HG02885 (cell line): Measurements from ENCODE around the gene SPTBN4.
"Not testable (repeated sequence)": the region's sequence is repeated elsewhere in the genome, so short reads cannot be mapped to it uniquely, and the experiment has no call there.

Experiments used
- ATAC-seq: cut with Tn5 transposase; IDR thresholded peaks from one replicate; pipeline ENCODE4 v1.9.1; 2021; ENCODE audit warnings: mild to moderate bottlenecking; ENCODE audit not compliant: unreplicated experiment, poor library complexity

SPTBN4 gene

DNA sequence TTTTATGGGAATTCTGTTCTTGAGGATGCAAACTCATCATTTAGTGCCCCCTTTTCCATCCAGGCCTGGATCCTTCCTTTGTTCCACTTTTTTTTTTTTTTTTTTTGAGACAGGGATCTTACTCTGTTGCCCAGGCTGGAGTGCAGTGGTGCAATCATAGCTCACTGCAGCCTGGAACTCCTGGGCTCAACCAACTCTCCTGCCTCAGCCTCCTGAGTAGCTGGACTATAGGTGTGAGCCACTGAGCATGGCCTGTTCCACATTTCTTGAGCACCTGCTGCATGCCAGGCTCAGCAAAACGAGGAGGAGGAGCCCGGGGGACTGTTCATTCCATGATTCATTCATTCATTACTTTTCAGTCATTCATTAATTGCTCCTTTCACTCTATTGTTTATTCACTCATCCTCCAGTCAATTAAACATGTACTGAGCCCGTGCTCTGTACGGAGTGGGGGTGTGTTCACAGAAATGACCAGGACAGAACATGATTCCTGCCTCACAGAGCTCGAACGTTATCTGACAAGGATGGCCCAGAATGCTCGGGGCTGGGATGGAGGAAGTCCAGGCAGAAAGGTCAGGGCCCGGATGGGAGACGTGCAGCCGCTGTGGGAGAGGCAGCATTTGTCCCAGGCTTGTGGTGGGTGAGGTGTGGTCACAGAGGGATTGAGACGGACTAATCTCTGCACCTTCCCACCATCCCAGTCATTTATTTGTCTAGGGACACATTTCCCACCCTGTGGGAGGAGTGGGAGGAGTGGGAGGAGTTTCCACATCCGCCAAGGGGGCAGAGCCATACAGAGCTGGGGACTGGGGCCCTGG is 58.6 kb downstream of the SPTBN4 start:
- no peak for ATAC-seq

DNA sequence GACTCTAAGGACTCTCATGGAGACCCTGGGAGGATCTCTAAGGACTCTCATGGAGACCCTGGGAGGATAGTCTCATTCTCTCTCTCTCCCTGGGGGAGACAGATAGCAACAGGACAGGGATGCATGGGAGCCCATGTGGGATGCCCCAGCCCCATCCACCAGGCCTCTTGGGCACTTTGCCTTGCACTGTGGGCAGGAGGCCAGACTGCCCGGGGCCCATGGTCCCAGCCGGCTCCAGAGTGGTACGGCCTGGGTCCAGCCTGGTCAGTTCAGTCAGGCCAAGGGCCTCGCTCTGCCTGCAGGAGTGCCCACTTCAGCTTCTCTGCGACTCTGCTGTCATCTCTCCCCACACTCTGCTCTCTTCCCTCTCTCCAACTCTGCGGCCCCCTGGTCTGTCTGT is 61.3 kb downstream of the SPTBN4 start:
- no peak for ATAC-seq

DNA sequence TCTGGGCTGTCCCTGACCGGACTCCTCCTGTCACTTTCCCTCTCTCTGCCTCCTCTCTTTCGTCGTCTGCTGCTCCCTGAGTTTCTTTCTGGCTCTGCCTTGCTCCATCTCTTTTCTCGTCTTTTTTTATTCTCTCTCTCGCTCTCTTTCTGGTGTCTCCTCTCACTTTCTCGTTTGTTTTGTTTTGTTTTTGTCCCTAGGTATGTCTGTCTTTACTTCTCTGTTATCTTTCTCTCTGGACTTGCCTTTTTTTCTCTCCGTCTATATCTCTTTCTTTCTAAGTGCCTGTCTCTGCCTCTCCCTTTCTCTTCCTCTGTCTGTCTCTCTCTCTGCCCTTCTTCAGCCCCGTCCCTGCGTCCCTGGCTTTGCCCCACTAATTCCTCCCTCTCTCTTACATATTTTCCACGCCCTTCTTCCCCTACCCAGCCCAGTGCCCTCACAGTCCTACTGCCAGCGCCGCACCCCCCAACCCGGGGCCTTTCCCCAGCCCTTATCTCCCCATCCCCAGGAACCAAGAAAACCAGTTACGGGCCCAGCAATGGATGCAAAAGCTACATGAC is 61.8 kb downstream of the SPTBN4 start:
- ATAC-seq = no peak

DNA sequence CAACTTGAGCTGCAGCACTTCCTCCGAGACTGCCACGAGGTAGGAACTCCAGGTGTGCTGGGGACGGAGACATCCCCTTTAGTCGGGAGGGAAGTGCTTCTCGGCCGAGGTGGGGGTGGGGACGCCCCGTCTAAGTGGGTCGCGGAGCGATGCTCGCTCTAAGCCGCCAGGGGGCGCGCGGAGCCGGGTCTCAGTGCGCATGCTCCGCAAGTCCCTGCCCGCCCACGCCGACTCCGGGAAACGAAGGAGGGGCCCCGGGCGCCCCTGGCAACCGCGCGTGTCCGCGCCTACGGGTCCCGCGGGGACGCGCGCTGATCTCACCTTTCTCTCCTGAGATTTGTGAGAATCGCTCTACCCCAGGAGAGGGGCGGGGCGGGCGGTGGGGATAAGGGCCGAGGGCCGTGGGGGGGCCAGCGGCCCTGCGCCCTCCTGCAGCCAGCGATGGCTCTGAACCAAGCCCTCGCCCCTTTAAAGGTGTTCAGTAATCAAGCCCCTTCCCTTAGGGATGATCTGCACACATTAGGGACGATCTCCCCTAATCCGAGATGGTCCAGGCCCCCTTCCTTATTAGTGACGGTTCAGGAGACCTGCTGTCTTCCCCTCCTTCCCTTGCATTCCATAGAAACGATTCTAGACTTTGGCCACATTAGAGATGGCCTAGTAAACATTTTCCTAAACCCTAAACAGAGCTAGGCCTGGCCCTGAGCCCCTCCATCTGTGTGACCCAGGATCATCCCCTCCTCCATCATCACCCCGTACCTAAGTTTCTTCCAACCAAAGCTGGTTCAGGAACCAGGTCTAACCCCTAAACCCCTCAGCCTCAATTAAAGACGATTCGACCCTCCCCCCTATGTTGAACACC is 62.5 kb downstream of the SPTBN4 start:
- ATAC-seq = no peak

DNA sequence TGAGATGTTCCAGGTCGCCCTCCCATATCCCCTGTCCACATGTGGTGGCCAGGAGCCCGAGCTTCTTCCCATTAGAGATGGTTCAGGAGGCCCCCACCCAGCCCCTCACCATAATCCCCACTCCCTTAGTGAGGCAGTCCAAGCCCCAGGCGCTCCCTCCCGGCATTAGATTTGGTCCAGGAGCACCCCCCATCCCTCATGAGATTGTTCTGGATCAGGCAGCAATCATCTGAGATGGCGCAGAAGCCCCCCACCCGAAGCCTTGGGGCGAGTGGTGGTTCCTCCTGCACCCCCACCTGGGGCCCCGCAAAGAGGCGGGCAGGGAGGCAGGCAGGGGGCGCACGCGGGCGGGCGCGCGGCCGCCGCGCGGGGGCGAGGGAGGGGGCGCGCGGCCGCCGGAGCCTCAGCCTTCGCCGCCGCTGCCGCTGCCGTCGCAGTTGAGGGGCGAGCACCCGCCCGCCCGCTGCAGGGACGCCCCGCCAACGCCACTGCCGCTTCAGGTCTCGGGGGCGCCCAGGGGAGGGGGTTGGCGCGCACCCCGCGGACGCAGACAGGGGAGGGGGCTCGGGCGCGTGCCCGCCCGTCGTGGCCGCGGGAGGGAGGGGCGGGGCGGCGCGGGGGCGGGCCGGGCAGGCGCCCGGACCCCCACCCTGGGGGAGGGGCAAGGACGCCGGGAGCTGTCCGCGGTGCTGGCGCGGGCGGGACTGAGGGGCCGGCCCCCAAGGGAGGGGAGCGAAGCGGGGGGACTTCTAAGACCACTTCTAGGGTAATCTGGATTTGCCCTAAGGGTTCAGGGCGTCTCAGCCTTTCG is 63.5 kb downstream of the SPTBN4 start:
- no peak for ATAC-seq

DNA sequence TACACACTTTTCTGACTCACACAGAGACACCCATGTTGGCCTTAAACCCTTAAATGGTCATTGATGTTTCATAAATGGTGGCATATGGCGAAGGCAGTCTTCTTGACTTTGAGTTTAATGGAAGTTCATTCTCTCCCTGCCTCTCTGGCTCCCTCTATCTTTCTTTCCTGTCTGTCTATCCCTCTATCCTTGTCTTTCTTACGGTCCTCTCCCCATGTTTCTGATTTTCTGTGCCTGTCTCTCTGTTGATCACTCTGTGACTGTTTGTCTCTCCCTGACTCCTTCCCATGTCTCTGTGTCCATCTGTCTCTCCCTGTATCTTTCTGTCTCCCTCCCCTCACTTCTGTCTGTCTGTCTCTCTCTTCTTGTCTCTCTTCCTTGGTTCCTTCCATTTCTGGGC is 66.7 kb downstream of the SPTBN4 start:
- no peak for ATAC-seq

DNA sequence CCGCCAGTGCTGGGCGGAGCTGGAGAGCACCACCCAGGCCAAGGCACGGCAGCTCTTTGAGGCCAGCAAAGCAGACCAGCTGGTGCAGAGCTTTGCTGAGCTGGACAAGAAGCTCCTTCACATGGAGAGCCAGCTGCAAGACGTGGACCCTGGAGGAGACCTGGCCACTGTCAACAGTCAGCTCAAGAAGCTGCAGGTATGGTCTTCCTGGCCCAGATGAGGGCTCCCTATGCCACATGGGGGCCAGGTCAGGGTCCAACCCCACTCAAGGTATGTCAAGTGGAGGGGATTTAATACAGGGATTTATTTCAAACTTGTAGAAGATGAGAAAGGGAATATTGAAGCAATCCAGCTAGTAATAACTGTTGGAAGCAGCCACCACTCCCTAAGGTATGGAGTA is 67.3 kb downstream of the SPTBN4 start:
- no peak for ATAC-seq

DNA sequence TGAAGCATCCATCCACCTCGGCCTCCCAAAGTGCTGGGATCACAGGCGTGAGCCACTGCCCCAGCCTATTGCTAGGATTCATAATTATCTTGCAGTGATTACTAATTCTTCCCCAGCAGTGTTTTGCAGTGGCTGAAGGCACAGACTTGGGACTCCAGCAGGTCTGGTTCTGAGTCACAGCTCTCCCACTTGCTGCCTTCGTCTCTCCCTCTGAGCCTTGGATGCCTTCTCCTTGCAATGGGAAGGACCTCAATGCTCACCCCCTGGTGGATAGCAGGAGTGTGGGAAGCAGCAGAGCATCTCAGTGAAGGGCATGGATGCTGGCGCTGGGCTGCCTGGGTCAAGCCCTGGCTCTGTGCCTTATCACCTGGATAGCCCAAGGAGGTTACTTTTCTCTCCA is 72.3 kb downstream of the SPTBN4 start:
- ATAC-seq = no peak

DNA sequence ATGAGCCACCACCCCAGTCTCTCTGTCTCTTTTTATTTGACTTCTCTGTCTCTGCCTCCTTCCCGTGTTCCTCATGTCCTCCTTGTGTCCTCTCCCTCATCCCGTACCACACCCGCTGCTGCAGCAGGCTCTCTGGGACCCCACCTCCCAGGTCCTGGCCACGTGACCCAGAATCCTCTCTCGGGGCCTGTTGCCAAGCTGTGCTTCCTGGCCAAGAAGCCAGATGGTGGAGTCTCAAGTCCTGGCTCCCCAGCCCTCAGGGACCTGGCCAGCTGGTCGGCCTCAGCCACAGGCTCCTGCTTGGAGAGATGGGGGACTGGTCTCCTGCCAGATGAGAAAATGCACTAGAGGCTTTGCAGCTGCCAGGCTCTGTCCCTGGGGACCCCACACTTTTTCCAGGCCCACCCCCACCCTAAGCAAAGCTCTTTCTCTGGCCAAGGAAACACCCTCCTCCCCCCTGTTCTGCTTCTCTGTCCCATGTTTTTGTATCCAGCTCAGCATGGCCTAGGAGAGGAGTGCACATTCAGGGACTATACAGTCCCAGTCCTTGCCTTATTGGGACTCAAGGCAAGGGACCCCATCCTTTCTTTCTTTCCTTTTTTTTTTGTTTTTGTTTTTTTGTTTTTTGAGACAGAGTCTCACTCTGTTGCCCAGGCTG is 75.5 kb downstream of the SPTBN4 start:
- ATAC-seq = no peak

DNA sequence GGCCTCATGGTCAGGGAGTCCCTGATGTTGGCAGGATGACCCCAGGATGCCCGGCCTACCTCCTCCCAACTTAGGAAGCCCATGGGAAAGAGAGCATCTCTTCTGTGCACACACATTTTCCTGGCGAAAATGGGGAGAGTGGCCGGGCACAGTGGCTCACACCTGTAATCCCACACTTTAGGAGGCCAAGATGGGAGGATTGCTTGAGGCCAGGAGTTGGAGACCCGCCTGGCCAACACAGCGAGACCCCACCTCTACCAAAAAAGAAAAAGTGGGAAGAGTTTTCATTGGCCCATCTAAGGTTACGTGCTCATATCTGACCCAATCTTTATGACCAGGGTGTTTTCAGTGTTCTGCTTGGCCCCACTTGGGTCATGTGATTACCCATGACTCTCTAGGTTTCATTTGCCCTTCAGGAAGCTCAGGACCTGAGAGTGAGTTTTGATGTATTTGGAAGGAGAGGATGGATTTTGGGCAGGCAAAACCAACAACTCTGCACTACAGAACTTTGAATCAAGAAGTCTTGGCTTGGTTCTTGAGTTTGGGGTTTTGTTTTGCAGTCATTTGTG is 76.3 kb downstream of the SPTBN4 start:
- no peak for ATAC-seq

DNA sequence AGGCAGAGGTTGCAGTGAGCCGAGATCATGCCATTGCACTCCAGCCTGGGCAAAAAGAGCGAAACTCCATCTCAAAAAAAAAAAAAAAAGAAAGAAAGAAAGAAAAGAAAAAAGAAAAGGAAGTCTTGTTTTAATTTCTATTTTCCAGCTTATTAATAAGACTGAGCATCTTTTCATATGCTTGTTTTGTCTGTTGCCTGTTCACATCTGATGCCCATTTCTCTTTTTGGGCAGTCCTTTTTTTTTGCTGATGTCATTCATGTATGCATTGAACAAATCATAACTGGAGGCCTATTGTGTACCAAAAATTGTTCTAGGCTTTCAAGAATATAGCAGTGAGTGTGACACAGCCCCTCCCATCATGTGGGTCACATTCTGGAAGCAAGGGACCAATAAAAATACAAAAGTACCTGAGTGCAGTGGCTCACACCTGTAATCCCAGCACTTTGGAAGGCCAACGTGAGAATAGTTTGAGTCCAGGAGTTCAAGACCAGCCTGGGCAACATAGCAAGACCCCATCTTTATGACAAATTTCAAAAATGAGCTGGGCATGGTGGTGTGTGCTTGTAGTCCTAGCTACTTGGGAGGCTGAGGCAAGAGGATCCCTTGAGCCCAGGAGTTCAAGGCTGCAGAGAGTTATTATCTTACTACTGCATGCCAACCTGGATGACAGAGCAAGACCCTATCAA is 79.5 kb downstream of the SPTBN4 start:
- not testable (repeated sequence) for ATAC-seq

DNA sequence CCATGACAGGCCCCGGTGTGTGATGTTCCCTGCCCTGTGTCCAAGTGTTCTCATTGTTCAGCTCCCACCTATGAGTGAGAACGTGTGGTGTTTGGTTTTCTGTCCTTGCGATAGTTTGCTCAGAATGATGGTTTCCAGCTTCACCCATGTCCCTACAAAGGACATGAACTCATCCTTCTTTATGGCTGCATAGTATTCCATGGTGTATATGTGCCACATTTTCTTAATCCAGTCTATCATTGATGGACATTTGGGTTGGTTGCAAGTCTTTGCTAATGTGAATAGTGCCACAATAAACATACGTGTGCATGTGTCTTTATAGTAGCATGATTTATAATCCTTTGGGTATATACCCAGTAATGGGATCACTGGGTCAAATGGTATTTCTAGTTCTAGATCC is 80.4 kb downstream of the SPTBN4 start:
- not testable (repeated sequence) for ATAC-seq

DNA sequence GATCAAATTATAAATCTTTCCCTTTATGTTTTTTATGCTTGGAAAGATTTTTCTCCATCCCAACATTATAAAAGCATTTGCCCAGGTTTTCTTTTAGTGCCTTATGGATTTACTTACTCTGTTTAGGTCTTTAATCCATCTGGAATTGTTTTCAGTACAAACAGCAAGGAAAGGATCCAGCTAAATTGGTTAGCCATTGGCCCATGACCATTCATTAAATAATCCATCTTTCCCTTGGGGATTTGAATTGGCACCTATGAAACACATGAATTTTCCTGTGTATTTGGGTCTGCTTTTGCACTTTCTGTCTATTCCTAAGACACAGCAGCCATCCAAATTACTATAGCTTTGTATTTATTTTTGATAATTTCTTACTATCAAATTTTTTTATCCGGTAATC is 81.0 kb downstream of the SPTBN4 start:
- no peak for ATAC-seq

DNA sequence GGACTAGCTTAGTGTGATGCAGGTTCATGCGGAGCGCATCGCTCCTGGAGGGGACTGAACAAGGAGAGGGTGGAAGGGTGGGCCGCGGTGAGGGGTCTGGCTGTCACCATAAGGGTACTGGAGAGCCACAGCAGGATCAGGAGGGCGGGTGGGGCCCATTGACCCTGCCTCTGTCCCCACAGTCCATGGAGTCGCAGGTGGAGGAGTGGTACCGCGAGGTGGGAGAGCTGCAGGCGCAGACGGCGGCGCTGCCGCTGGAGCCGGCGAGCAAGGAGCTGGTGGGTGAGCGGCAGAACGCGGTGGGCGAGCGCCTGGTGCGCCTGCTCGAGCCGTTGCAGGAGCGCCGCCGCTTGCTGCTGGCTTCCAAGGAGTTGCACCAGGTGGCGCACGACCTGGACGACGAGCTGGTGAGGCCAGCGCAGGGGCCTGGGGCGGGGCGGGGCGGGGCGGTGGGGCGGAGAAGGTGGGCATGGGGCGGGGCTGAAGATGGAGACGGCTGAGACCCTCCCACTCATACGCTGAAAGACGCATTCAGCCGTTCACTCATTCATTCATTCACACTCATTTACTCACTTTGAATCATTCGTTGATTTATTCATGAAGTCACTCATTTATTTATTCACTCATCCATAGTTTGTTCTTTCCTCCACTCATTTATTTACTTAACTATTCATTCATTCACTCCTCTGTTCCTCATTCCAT is 82.4 kb downstream of the SPTBN4 start:
- no peak for ATAC-seq

DNA sequence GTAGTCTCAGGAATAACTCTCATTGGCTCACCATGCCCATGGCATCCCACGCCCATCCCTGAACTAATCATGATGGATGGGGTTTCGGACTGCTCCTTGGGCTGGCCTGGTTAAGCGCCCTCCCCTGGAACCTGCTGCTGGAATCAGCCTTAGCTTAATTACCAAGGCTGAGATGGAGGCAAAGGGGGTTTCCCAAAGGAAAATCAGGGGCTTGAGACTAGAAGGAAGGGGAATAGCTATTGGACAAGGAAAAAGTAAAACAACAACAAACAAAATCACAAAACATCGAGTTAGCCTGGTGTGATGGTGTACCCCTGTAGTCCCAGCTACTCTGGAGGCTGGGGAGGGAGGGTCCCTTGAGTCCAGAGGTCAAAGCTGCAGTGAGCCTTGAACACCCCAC is 84.2 kb downstream of the SPTBN4 start:
- no peak for ATAC-seq

DNA sequence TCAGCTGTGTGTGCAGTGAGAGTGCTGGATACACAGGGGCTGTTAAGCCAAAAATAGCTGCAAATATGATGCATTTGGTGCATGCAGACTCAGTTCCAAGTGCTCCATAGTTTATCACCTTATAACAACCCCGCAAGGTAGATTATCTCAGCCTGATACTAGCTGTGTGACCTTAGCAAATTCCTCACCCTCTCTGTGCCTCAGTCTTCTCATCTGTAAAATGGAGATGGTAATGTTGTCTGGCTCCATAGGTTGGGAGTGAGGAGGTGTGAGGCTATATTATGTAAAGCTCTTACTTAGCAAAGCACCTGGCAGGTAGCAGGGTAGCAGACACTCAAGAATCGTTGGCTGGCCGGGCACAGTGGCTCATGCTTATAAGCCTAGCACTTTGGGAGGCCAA is 86.0 kb downstream of the SPTBN4 start:
- ATAC-seq = no peak

DNA sequence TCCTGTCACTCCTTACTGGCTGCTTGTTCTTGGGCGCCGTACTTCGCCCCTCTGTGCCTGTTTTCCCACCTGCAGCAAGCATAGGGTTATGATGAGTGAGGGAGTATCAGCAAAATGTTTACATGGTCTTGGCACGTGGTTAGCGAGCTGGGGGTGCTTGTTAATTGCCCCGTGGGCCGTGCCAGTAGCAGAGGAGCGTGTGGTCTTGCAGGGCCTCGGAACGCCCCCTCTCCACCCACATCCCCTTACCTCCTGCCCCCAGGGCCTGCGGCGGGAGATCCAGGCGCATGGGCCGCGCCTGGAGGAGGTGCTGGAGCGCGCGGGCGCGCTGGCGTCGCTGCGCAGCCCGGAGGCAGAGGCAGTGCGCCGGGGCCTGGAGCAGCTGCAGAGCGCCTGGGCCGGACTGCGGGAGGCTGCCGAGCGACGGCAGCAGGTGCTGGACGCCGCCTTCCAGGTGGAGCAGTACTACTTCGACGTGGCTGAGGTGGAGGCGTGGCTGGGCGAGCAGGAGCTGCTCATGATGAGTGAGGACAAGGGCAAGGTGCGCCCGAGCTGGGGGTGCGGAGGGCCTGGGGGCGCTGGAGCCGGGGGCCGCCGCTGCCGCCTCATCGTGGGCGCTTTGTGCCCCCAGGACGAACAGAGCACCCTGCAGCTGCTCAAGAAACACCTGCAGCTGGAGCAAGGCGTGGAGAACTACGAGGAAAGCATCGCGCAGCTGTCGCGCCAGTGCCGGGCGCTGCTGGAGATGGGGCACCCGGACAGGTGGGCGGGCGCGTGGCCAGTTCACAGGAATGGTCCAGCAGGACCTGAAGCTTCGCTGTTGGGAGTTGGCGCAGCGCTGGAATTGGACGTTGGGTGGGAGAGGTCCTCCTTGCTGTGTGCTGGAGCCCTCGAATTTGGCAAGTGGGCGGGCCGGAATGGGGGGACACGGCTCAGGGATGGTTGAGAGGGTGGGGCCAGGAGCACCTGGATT is 87.4 kb downstream of the SPTBN4 start:
- no peak for ATAC-seq
